Gastrocnemius medialis (tissue), 4 donors: ENCODE results near the gene PLXNB1. TPM values are rescaled to one million over a fixed set of nuclear protein-coding genes. Genes with fewer than 3 reads are reported as not detected.

Experiments used
- ATAC-seq, 2 donors: fragments of 150-250 bp; one replicate each; pipeline ENCODE4 v1.9.1; 2016
- DNase-seq, 2 donors: peaks; one replicate each; pipeline ENCODE4 v3.0.0-alpha.2; 2019
- H3K27ac ChIP-seq, 4 donors: fragments of 200-600 bp; sonication (generic); 1 replicate in 1 of 4; 2 replicates in 3 of 4; pipeline ENCODE4 v1.5.1; 2016 to 2018; ENCODE audit warnings: mild to moderate bottlenecking in 2 of 4, moderate library complexity in 1 of 4
- H3K27me3 ChIP-seq, 3 donors: fragments of 200-600 bp; sonication (generic) in 2 of 3; 1 replicate in 1 of 3; 2 replicates in 2 of 3; pipeline versions ENCODE4 v1.5.1 to v1.6.0; 2016 to 2019; ENCODE audit warnings: mild to moderate bottlenecking in 1 of 3, moderate library complexity in 1 of 3
- H3K36me3 ChIP-seq, 2 donors: fragments of 200-600 bp; sonication (generic) in 1 of 2; one replicate each; pipeline ENCODE4 v1.5.1; 2017 to 2018
- H3K4me1 ChIP-seq, 2 donors: fragments of 200-600 bp; sonication (generic) in 1 of 2; one replicate each; pipeline ENCODE4 v1.5.1; 2016 to 2017; ENCODE audit warnings: mild to moderate bottlenecking in 2 of 2
- H3K4me3 ChIP-seq, 4 donors: fragments of 200-600 bp; sonication (generic) in 3 of 4; 1 replicate in 1 of 4; 2 replicates in 3 of 4; pipeline ENCODE4 v1.5.1; 2016 to 2019; ENCODE audit warnings: mild to moderate bottlenecking in 2 of 4
- H3K9me3 ChIP-seq, 3 donors: fragments of 200-600 bp; sonication (generic) in 2 of 3; 1 replicate in 1 of 3; 2 replicates in 2 of 3; pipeline ENCODE4 v1.5.1; 2016 to 2019
- POLR2A ChIP-seq, 2 donors: fragments of 450-650 bp; IDR thresholded peaks; one replicate each; pipeline ENCODE4 v1.6.1; 2017; ENCODE audit warnings: antibody characterized with exemption in 2 of 2, mild to moderate bottlenecking in 2 of 2, moderate library complexity in 2 of 2
- in situ Hi-C, 4 donors: fragments of 200-750 bp; cut with MboI; loops; one replicate each; pipeline versions ENCODE4 v1.15.0 to v1.8.0; 2017; ENCODE audit warnings: low sequenced_read_pairs in 4 of 4
- intact Hi-C: fragments of 100-400 bp; cut with DNase I; formaldehyde crosslinking; loops from one replicate; pipeline ENCODE4 v1.15.1; 2023; ENCODE audit warnings: low total_unique reads
- total RNA-seq, 4 donors: library from RNA; depleted of rRNA; stranded (reverse); fragments of >200 nt; gene quantifications; one replicate each; pipeline versions ENCODE4 v1.1.0 to v1.2.3, GENCODE V29; 2016
- TF ChIP-seq, protein P1 (sequence below), 5 experiments: fragments of 450-650 bp in 3 of 5; fragments of 200-600 bp in 2 of 5; sonication (generic) in 2 of 5; IDR thresholded peaks in 4 of 5; conservative IDR thresholded peaks in 1 of 5; 1 replicate in 4 of 5; 2 replicates in 1 of 5; pipeline ENCODE4 v1.5.1; 2016 to 2019; ENCODE audit warnings: antibody characterized with exemption in 5 of 5, mild to moderate bottlenecking in 3 of 5, moderate library complexity in 3 of 5

PLXNB1 gene
- total RNA-seq, 4 donors from 2014 or later, result 2.8 to 7.2 (median 3.5) TPM

DNA sequence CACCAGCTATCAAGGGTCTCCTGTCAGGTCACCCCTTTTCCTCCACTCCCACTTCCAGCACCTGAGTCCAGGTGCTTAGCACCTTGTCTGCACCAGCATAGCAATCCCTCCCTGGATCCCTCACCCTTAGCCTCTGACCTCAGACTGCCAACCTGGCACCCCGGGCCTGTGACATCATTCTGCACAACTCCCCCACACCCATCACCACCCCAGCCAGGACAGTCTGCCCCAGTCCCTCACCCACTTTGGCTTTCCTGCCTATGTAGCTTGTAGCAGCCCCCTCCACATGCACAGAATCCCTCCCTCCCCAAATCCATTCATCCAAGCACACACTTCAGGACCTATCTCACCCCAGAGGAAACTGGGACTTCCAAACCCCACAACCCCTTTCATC lies 819 bp upstream of the PLXNB1 start:
- peaks cover 0 to 10% (median 0%) of the 10 kb centered on the region in 3 donors for H3K27me3 ChIP-seq
- no peaks in the 10 kb centered on the region for H3K9me3 ChIP-seq
- DNase-seq (no peak), ATAC-seq (no peak)
- in situ Hi-C loops, result loop anchor here in 2 of 4 donors (10.0 kb wide), 1 partner anchor 156 kb away; no protein-coding TSS in a partner anchor
- no peak overlapping the region for H3K27ac ChIP-seq
- H3K4me1 ChIP-seq, result peaks cover 5 to 9% of the 10 kb centered on the region in 2 donors
- intact Hi-C loops, result no loop called here
- H3K36me3 ChIP-seq, result no peaks in the 10 kb centered on the region
- TF ChIP-seq POLR2A (IDR thresholded peaks at IDR 0.05), result no peak
- H3K4me3 ChIP-seq, result no peak overlapping the region

DNA sequence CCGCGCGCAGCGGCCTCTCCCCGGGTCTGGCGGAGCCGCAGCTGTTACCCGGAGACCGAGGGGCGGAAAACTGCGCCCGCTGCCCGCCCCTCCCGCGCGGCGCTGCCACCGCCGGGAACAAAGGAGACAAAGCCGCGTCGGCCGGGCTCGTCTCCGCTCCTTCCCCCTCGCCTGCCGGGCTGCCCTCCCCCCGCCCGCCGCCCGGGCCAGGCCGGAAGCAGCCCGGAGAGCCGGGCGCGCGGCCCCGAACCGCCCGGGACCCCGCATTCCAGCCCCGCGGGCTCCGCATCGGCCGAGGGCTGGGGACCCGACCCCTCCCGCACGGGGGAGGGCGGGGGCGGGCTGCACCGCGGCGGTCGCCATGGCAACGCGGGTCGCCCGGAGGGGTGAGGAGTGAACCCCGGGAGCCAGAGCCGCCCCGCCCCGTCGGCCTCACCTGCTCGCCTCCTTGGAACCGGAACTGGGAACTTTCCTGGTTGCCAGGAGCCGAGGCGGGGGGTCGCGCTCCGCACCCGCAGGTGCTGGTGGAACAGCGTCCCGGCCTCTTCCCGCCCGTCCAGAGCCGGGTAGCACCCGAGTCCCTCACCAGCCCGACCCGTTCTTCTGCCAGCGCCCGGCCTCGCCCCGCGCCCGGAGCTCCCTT lies 448 bp downstream of the PLXNB1 start:
- ATAC-seq, result peak; percentile 52 to 57
- Histone ChIP-seq H3K4me3 (peak overlapping the region; percentile 65 to 78 (median 74)), H3K4me1 (peaks cover 5 to 9% of the 10 kb centered on the region in 2 donors), H3K9me3 (no peaks in the 10 kb centered on the region), H3K27ac (peak overlapping the region; percentile 23 to 73 (median 58)), H3K27me3 (peaks cover 0 to 10% (median 0%) of the 10 kb centered on the region in 3 donors), H3K36me3 (no peaks in the 10 kb centered on the region)
- DNase-seq, result peak in 1 of 2 donors; percentile 17
- TF ChIP-seq, protein P1, sequence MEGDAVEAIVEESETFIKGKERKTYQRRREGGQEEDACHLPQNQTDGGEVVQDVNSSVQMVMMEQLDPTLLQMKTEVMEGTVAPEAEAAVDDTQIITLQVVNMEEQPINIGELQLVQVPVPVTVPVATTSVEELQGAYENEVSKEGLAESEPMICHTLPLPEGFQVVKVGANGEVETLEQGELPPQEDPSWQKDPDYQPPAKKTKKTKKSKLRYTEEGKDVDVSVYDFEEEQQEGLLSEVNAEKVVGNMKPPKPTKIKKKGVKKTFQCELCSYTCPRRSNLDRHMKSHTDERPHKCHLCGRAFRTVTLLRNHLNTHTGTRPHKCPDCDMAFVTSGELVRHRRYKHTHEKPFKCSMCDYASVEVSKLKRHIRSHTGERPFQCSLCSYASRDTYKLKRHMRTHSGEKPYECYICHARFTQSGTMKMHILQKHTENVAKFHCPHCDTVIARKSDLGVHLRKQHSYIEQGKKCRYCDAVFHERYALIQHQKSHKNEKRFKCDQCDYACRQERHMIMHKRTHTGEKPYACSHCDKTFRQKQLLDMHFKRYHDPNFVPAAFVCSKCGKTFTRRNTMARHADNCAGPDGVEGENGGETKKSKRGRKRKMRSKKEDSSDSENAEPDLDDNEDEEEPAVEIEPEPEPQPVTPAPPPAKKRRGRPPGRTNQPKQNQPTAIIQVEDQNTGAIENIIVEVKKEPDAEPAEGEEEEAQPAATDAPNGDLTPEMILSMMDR (IDR thresholded peaks at IDR 0.05 in 4 of 5, conservative IDR thresholded peaks at IDR 0.05 in 1 of 5), result no peak
- TF ChIP-seq POLR2A (IDR thresholded peaks at IDR 0.05), result peak in 1 of 2 donors; percentile 4
- intact Hi-C loops, result loop anchor here (1.0 kb wide), 1 partner anchor 37 kb away; a partner anchor contains a TSS
- in situ Hi-C loops, result no loop called here

DNA sequence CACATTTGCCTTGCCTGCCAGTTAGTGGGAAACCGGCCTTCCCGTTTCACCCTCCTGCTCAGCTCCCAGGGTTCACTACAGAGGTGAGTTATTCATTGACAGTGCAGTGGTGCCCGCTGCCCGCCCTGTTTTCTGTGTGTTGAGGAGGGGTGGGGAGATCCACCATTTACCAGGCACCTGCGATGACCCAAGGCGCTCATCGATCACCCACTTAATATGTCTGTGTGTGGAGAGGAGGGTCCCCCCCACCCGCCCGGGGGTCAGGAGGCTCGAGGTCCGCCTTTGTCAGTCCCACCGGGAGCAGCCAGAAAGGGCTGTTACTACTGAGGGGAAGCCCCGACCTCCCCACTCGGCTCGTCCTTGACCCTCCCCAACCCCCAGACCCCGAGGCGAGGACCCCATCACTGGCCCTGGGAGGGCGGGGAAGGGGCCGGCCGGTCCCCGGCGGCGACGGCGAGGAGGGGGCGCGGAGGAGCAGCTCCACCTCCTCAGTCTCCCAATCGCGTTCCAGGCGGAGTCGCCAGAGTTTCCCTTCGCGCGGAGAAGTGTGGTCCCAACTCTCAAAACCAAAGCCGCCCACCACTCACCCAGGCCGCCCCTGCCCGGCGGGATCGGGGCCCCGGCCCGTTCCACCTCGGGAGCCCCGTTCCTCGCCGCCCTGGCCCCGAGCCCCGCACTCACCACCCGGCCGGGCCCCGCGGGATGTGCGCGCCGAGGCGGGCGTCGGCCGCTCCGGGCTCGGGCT lies 1.1 kb downstream of the PLXNB1 start:
- DNase-seq (no peak), ATAC-seq (peak; percentile 19 to 45)
- peaks cover 5 to 9% of the 10 kb centered on the region in 2 donors for H3K4me1 ChIP-seq
- in situ Hi-C loops, result no loop called here
- peaks cover 0 to 10% (median 0%) of the 10 kb centered on the region in 3 donors for H3K27me3 ChIP-seq
- intact Hi-C loops, result loop anchor here (1.0 kb wide), 1 partner anchor 38 kb away; a partner anchor contains a TSS
- peak; percentile 27 to 44 for TF ChIP-seq POLR2A (IDR thresholded peaks at IDR 0.05)
- TF ChIP-seq, protein P1 (IDR thresholded peaks at IDR 0.05 in 4 of 5, conservative IDR thresholded peaks at IDR 0.05 in 1 of 5), result no peak
- H3K36me3 ChIP-seq, result no peaks in the 10 kb centered on the region
- no peaks in the 10 kb centered on the region for H3K9me3 ChIP-seq
- peak overlapping the region; percentile 0 to 73 (median 58) for H3K27ac ChIP-seq
- peak overlapping the region; percentile 65 to 78 (median 74) for H3K4me3 ChIP-seq

DNA sequence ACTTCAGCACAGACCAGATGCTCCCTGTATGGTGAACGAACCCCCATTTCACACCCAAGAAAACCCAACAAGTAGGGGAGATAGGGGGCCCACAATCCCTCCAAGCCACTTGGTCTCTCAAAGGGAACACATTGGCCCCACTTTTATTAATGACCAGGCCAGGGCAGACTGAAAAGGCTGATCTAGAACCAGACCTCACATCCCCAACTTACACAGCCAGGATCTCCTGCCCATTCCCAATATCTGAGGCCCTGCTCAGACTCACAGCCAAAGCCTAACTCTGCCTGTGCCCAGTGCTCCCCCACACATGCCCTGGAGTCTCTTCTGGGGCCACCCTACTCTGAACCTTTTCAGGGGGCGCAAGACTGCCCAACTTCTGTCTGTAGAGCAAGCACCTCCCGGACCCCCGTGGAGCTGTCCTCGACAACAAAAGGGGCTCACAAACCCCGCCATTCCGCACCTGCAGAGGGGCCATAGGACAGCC lies 1.8 kb downstream of the PLXNB1 start:
- Histone ChIP-seq H3K4me1 (peaks cover 5 to 9% of the 10 kb centered on the region in 2 donors), H3K27ac (peak overlapping the region; percentile 0 to 73 (median 58)), H3K4me3 (peak overlapping the region; percentile 65 to 78 (median 74)), H3K27me3 (peaks cover 0 to 10% (median 0%) of the 10 kb centered on the region in 3 donors), H3K9me3 (no peaks in the 10 kb centered on the region), H3K36me3 (no peaks in the 10 kb centered on the region)
- no peak for ATAC-seq
- in situ Hi-C loops (no loop called here), intact Hi-C loops (no loop called here)
- no peak for DNase-seq
- no peak for TF ChIP-seq POLR2A (IDR thresholded peaks at IDR 0.05)
- TF ChIP-seq, protein P1 (IDR thresholded peaks at IDR 0.05 in 4 of 5, conservative IDR thresholded peaks at IDR 0.05 in 1 of 5), result no peak

DNA sequence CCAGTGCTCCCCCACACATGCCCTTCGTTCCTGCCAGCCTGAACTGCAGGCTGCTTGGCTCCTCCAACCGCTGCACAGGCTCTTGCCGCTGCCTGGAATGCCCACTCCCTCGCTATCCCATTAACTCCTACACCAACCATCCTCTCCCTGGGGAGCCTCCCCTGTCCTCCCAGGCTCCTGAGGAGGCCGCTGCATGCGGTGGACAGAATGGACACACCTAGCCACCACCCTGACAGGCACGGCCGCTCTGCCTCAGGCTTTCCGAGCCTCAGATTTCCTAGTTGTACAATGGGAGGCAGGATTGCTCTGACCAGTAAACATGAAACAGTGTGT lies 2.3 kb downstream of the PLXNB1 start:
- Histone ChIP-seq H3K4me1 (peaks cover 5 to 9% of the 10 kb centered on the region in 2 donors), H3K36me3 (no peaks in the 10 kb centered on the region), H3K27ac (peak overlapping the region in 1 of 4 donors; percentile 34), H3K9me3 (no peaks in the 10 kb centered on the region), H3K27me3 (peaks cover 0 to 10% (median 0%) of the 10 kb centered on the region in 3 donors), H3K4me3 (no peak overlapping the region)
- DNase-seq (no peak), ATAC-seq (no peak)
- in situ Hi-C loops (no loop called here), intact Hi-C loops (no loop called here)
- TF ChIP-seq, protein P1 (IDR thresholded peaks at IDR 0.05 in 4 of 5, conservative IDR thresholded peaks at IDR 0.05 in 1 of 5), result no peak
- TF ChIP-seq POLR2A (IDR thresholded peaks at IDR 0.05), result no peak
